ENCODE measurements around the gene USP7. TPM values are rescaled to one million over a fixed set of nuclear protein-coding genes. Genes with fewer than 3 reads are reported as not detected.

Gene USP7
- total and polyA plus RNA-seq, 10 of the 15 experiments (the other 5 are each of a cell fraction or from before 2014, with no cell fraction given): 16.2 to 133 (median 60.5) TPM

DNA sequence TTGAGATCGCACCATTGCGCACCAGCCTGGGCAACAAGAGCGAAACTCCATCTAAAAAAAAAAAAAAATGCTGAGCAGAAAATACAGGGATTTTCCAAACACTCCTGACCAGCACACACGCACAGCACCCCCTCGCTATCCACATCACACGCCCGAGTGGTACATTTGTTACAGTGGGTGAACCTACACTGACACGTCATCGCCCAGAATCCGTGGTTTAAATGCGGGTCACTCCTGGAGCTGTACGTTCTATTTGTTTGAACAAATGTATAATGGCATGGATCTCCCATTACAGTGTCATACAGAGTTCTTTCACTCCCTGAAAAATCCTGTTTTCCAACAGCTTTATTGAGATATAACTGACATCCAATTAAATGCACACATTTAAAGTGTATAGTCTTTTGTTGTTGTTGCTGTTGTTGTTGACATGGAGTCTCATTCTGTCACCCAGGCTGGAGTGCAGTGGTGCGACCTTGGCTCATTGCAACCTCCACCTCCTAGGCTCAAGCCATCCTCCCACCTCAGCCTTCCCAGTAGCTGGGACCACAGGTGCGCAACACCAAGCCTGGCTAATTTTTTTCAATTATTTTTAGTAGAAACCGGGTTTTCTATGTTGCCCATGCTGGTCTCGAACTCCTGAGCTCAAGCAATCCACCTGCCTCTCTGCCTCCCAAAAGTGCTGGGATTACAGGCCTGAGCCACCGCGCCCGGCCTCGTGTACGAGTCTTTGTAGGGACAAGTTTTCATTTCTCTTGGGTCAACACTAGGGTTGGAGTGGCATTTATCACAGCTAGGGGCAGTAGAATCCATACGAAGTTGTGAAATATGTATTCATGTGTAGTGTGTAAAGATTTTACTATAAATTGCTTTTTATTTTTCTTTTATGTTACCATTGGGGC, 90.5 kb downstream of the USP7 start:
- no TSS peak for BruUV-seq (replicated peaks)
- intact Hi-C loops (cut with micrococcal nuclease; ENCODE audit: unreplicated experiment) (no loop called here), in situ Hi-C loops (cut with MboI) (no loop called here)
- ChIA-PET POLR2A (interaction anchor here (0.6 kb wide), 1 partner anchor 231 kb away, joined by 3 read pairs; no protein-coding TSS in a partner anchor), CTCF (interaction anchor here (0.6 to 3.1 kb wide), 13 partner anchors 7 to 303 kb away, joined by 3 to 38 read pairs (median 3); partner anchors contain the start of gene LITAFD), SMC1A (ENCODE audit: uncharacterized antibody, unreplicated experiment) (interaction anchor here (1.0 to 4.4 kb wide), 5 partner anchors 9 to 211 kb away, joined by 3 to 29 read pairs (median 5); partner anchors contain the start of gene LITAFD), RAD21 (ENCODE audit: unreplicated experiment) (interaction anchor here (0.5 to 2.6 kb wide), 4 partner anchors 12 to 214 kb away, joined by 3 to 14 read pairs (median 7); no protein-coding TSS in a partner anchor)
- Histone ChIP-seq H2AFZ (ENCODE audit: control insufficient read depth, low read depth, low read length) (no peak overlapping the region), H3K27ac (ENCODE audit: control insufficient read depth, insufficient read depth) (no peak overlapping the region), H4K20me1 (ENCODE audit: control insufficient read depth, insufficient read depth) (no peaks in the 10 kb centered on the region), H3K4me1 (ENCODE audit: control insufficient read depth, insufficient read depth, low read length) (peaks cover 30% of the 10 kb centered on the region), H3K36me3 (ENCODE audit: control insufficient read depth in 2 of 2, insufficient read depth in 2 of 2, low read length in 1 of 2) (no peaks in the 10 kb centered on the region), H3K27me3 (replicated peaks in 1 of 2; ENCODE audit: control insufficient read depth in 2 of 2, insufficient read depth in 2 of 2, low read length in 1 of 2) (no peaks in the 10 kb centered on the region), H3K9me3 (replicated peaks; ENCODE audit: control insufficient read depth, insufficient read depth, low read length) (no peaks in the 10 kb centered on the region), H3K4me3 (no peak overlapping the region), H3K4me2 (ENCODE audit: control insufficient read depth, insufficient read depth) (no peak overlapping the region), H3K9ac (ENCODE audit: control insufficient read depth, insufficient read depth, low read length) (no peak overlapping the region), H3K79me2 (ENCODE audit: control insufficient read depth, insufficient read depth, low read length) (peaks cover under 1% of the 10 kb centered on the region)
- no peak for ATAC-seq
- TF ChIP-seq POLR2AphosphoS5 (IDR thresholded peaks at IDR 0.05; ENCODE audit: low read length) (no peak), NFXL1 (IDR thresholded peaks at IDR 0.05; ENCODE audit: borderline replicate concordance) (no peak), SMARCA5 (IDR thresholded peaks at IDR 0.05) (no peak), WRNIP1 (IDR thresholded peaks at IDR 0.05; ENCODE audit: borderline replicate concordance, low read depth, low read length) (no peak), MEF2B (IDR thresholded peaks at IDR 0.05; ENCODE audit: partially characterized antibody, poor library complexity, severe bottlenecking) (no peak), NR2C1 (IDR thresholded peaks at IDR 0.05) (no peak)
- TF ChIP-seq, protein P1, sequence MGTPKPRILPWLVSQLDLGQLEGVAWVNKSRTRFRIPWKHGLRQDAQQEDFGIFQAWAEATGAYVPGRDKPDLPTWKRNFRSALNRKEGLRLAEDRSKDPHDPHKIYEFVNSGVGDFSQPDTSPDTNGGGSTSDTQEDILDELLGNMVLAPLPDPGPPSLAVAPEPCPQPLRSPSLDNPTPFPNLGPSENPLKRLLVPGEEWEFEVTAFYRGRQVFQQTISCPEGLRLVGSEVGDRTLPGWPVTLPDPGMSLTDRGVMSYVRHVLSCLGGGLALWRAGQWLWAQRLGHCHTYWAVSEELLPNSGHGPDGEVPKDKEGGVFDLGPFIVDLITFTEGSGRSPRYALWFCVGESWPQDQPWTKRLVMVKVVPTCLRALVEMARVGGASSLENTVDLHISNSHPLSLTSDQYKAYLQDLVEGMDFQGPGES (IDR thresholded peaks at IDR 0.05): no peak
- TF ChIP-seq, protein P2, sequence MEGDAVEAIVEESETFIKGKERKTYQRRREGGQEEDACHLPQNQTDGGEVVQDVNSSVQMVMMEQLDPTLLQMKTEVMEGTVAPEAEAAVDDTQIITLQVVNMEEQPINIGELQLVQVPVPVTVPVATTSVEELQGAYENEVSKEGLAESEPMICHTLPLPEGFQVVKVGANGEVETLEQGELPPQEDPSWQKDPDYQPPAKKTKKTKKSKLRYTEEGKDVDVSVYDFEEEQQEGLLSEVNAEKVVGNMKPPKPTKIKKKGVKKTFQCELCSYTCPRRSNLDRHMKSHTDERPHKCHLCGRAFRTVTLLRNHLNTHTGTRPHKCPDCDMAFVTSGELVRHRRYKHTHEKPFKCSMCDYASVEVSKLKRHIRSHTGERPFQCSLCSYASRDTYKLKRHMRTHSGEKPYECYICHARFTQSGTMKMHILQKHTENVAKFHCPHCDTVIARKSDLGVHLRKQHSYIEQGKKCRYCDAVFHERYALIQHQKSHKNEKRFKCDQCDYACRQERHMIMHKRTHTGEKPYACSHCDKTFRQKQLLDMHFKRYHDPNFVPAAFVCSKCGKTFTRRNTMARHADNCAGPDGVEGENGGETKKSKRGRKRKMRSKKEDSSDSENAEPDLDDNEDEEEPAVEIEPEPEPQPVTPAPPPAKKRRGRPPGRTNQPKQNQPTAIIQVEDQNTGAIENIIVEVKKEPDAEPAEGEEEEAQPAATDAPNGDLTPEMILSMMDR (IDR thresholded peaks at IDR 0.05 in 2 of 3, conservative IDR thresholded peaks at IDR 0.05 in 1 of 3; ENCODE audit: control insufficient read depth in 2 of 3, extremely low read depth in 1 of 3, insufficient read depth in 1 of 3, low read depth in 3 of 3, low read length in 3 of 3): peak; percentile 5 to 34 (median 19); a peak in 3 of 6 replicates
- no peak for FAIRE-seq
- 84% methylated on average over 22 of the region's 22 CpGs for WGBS (ENCODE audit: insufficient coverage, insufficient replicate concordance, low lambda C conversion rate, missing lambda C conversion rate)
- no peak for DNase-seq (ENCODE audit: low read depth, low spot score)

Measured in GM12878 (cell line).